Transverse colon (tissue), 4 donors: Measurements from ENCODE around the gene CHM. TPM values are rescaled to one million over a fixed set of nuclear protein-coding genes. Genes with fewer than 3 reads are reported as not detected.

Experiments
- DNase-seq: peaks from one replicate; pipeline ENCODE4 v3.0.0-alpha.2; 2019
- H3K27ac ChIP-seq, 4 donors: fragments of 200-600 bp; sonication (generic); 2 replicates each; pipeline ENCODE4 v1.5.1; 2016 to 2018; ENCODE audit warnings: inconsistent platforms in 4 of 4
- H3K27me3 ChIP-seq: fragments of 200-600 bp; sonication (generic); 2 replicates; pipeline ENCODE4 v1.5.1; 2017; ENCODE audit warnings: inconsistent platforms
- H3K36me3 ChIP-seq, 4 donors: fragments of 200-600 bp; sonication (generic); 2 replicates each; pipeline ENCODE4 v1.5.1; 2017 to 2019; ENCODE audit warnings: inconsistent platforms in 4 of 4
- H3K4me1 ChIP-seq, 4 donors: fragments of 200-600 bp; sonication (generic); 2 replicates each; pipeline ENCODE4 v1.5.1; 2017 to 2020; ENCODE audit warnings: inconsistent platforms in 4 of 4
- H3K4me3 ChIP-seq, 4 donors: fragments of 200-600 bp; sonication (generic); 1 replicate in 1 of 4; 2 replicates in 3 of 4; pipeline versions ENCODE4 v1.5.1 to v1.6.1; 2017 to 2019; ENCODE audit warnings: inconsistent platforms in 4 of 4
- H3K9me3 ChIP-seq, 2 donors: fragments of 200-600 bp; sonication (generic); 2 replicates each; pipeline ENCODE4 v1.5.1; 2017 to 2019; ENCODE audit warnings: inconsistent platforms in 2 of 2
- EP300 ChIP-seq: sonication (generic); formaldehyde crosslinking; IDR thresholded peaks from one replicate; pipeline ENCODE4 v1.6.1; 2017; ENCODE audit warnings: antibody characterized with exemption, low read depth
- POLR2A ChIP-seq: fragments of 450-650 bp; IDR thresholded peaks from one replicate; pipeline ENCODE4 v1.6.1; 2016; ENCODE audit warnings: antibody characterized with exemption, mild to moderate bottlenecking, moderate library complexity
- POLR2AphosphoS5 ChIP-seq, 3 donors: sonication (generic); formaldehyde crosslinking; IDR thresholded peaks; one replicate each; pipeline ENCODE4 v1.6.1; 2016; ENCODE audit warnings: antibody characterized with exemption in 3 of 3
- WGBS, 2 donors: methylation state at CpG; one replicate each; pipeline ENCODE4 v1.1.5; 2018; ENCODE audit warnings: low coverage in 1 of 2; 5-methylcytosine and 5-hydroxymethylcytosine counted together
- in situ Hi-C, 4 donors: fragments of 200-750 bp; cut with MboI; loops; one replicate each; pipeline versions ENCODE4 v1.15.0 to v1.15.1; 2017; ENCODE audit warnings: low sequenced_read_pairs in 3 of 4, low pct_ligation_motif_present in 1 of 4, low pct_unique_long_range_greater_than_20kb in 1 of 4
- intact Hi-C: fragments of 100-400 bp; cut with DNase I; formaldehyde crosslinking; loops from one replicate; pipeline ENCODE4 v1.15.1; 2023; ENCODE audit warnings: low total_unique reads
- total RNA-seq, 4 donors: library from RNA; depleted of rRNA; stranded (reverse); fragments of >200 nt; gene quantifications; one replicate each; pipeline ENCODE4 v1.1.0, GENCODE V29; 2016
- TF ChIP-seq, protein P1 (sequence below), 5 experiments: fragments of 200-600 bp in 3 of 5; fragments of 450-650 bp in 2 of 5; sonication (generic) in 3 of 5; IDR thresholded peaks; 1 replicate in 2 of 5; 2 replicates in 3 of 5; pipeline ENCODE4 v1.5.1; 2016 to 2017; ENCODE audit warnings: antibody characterized with exemption in 5 of 5, inconsistent platforms in 3 of 5, mild to moderate bottlenecking in 2 of 5, moderate library complexity in 1 of 5

The CHM gene
- total RNA-seq, 4 donors from 2014 or later, result 7.8 to 22.8 (median 14.4) TPM

GRCh38 chrX:85897362-85898126 is 149.8 kb downstream of the CHM start:
- in situ Hi-C loops (no loop called here), intact Hi-C loops (no loop called here)
- TF ChIP-seq POLR2AphosphoS5 (IDR thresholded peaks at IDR 0.05) (no peak), POLR2A (no peak), EP300 (no peak)
- TF ChIP-seq, protein P1, sequence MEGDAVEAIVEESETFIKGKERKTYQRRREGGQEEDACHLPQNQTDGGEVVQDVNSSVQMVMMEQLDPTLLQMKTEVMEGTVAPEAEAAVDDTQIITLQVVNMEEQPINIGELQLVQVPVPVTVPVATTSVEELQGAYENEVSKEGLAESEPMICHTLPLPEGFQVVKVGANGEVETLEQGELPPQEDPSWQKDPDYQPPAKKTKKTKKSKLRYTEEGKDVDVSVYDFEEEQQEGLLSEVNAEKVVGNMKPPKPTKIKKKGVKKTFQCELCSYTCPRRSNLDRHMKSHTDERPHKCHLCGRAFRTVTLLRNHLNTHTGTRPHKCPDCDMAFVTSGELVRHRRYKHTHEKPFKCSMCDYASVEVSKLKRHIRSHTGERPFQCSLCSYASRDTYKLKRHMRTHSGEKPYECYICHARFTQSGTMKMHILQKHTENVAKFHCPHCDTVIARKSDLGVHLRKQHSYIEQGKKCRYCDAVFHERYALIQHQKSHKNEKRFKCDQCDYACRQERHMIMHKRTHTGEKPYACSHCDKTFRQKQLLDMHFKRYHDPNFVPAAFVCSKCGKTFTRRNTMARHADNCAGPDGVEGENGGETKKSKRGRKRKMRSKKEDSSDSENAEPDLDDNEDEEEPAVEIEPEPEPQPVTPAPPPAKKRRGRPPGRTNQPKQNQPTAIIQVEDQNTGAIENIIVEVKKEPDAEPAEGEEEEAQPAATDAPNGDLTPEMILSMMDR (IDR thresholded peaks at IDR 0.05), result no peak
- 73 to 100% methylated on average over 1 to 7 of the region's 7 CpGs for WGBS, 2 donors
- no peaks in the 10 kb centered on the region for H3K27me3 ChIP-seq
- no peaks in the 10 kb centered on the region for H3K36me3 ChIP-seq
- no peaks in the 10 kb centered on the region for H3K9me3 ChIP-seq
- no peaks in the 10 kb centered on the region for H3K4me1 ChIP-seq
- DNase-seq, result no peak
- H3K27ac ChIP-seq, result no peak overlapping the region
- H3K4me3 ChIP-seq, result no peak overlapping the region

- in situ Hi-C loops, result no loop called here
- no peaks in the 10 kb centered on the region for H3K36me3 ChIP-seq
- H3K4me3 ChIP-seq, result no peak overlapping the region
- intact Hi-C loops, result no loop called here
- WGBS, 2 donors, result 84% methylated on average over 5 of the region's 5 CpGs; no CpG with 5 or more reads in 1 of the 2 donors
- no peak for TF ChIP-seq POLR2A
- no peak for TF ChIP-seq POLR2AphosphoS5 (IDR thresholded peaks at IDR 0.05)
- TF ChIP-seq, protein P1 (IDR thresholded peaks at IDR 0.05), result no peak
- no peak for TF ChIP-seq EP300
- H3K27me3 ChIP-seq, result no peaks in the 10 kb centered on the region
- no peaks in the 10 kb centered on the region for H3K4me1 ChIP-seq
- H3K9me3 ChIP-seq, result no peaks in the 10 kb centered on the region
- DNase-seq, result no peak
- H3K27ac ChIP-seq, result no peak overlapping the region
Measured at GRCh38 chrX:85882601-85883000, 164.8 kb downstream of the CHM start.

DNA sequence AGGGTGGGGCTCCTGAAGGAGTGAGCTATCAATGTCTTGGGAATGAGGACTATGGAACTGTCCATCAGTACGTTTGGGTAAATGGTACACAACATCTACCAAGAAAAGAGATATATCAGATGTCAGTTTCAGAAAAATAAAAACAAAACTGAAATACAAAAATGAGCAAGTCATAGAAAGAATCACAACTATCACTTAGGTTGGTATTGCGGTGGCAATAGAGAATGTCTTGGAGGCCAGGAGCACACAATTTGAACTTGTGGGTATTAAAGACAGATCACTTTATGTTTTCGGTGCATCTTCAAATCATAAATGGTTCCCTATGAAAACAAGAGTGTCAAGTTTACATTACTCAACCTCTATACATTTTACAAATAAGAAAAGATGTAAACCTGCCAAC is 176.8 kb downstream of the CHM start:
- 87 to 100% methylated on average over 1 to 3 of the region's 3 CpGs for WGBS, 2 donors
- intact Hi-C loops (no loop called here), in situ Hi-C loops (no loop called here)
- Histone ChIP-seq H3K27me3 (no peaks in the 10 kb centered on the region), H3K36me3 (no peaks in the 10 kb centered on the region), H3K4me1 (no peaks in the 10 kb centered on the region), H3K4me3 (no peak overlapping the region), H3K27ac (no peak overlapping the region), H3K9me3 (no peaks in the 10 kb centered on the region)
- no peak for DNase-seq
- TF ChIP-seq POLR2AphosphoS5 (IDR thresholded peaks at IDR 0.05) (no peak), EP300 (no peak), POLR2A (no peak)
- TF ChIP-seq, protein P1 (IDR thresholded peaks at IDR 0.05), result no peak

GRCh38 chrX:85865324-85865723 is 182.0 kb downstream of the CHM start:
- H3K4me3 ChIP-seq, result no peak overlapping the region
- TF ChIP-seq EP300 (no peak), POLR2AphosphoS5 (IDR thresholded peaks at IDR 0.05) (no peak), POLR2A (no peak)
- TF ChIP-seq, protein P1 (IDR thresholded peaks at IDR 0.05), result no peak
- no peak for DNase-seq
- H3K9me3 ChIP-seq, result no peaks in the 10 kb centered on the region
- H3K36me3 ChIP-seq, result no peaks in the 10 kb centered on the region
- no peaks in the 10 kb centered on the region for H3K4me1 ChIP-seq
- no peaks in the 10 kb centered on the region for H3K27me3 ChIP-seq
- intact Hi-C loops, result no loop called here
- no peak overlapping the region for H3K27ac ChIP-seq
- in situ Hi-C loops, result no loop called here
